Mammary epithelial cell (primary cell): ENCODE results near the gene MACROD1.

Source experiments
- CTCF ChIP-seq, 2 donors: IDR thresholded peaks in 1 of 2; conservative IDR thresholded peaks in 1 of 2; 2 replicates each; pipeline ENCODE4 v1.5.1; 2011 to 2012; ENCODE audit warnings: inconsistent platforms in 2 of 2, low read length in 2 of 2, mild to moderate bottlenecking in 2 of 2, control low read depth in 1 of 2, low read depth in 1 of 2; ENCODE audit not compliant: insufficient read depth in 1 of 2; ENCODE audit errors: extremely low read depth in 1 of 2
- EZH2 ChIP-seq: IDR thresholded peaks from 2 replicates; pipeline ENCODE4 v1.6.1; 2012; ENCODE audit warnings: low read length, inconsistent platforms, borderline replicate concordance

GRCh38 chr11:64035576-64035975, 130.3 kb downstream of the MACROD1 start, which contains the start of gene FLRT1:
- TF ChIP-seq CTCF (conservative IDR thresholded peaks at IDR 0.05 in 1 of 2, IDR thresholded peaks at IDR 0.05 in 1 of 2; ENCODE audit: extremely low read depth in 1 of 2, insufficient read depth in 1 of 2, low read depth in 1 of 2, low read length in 2 of 2) (no peak), EZH2 (no peak)
